ENCODE results near the gene RPS6KA3.
"Not testable (repeated sequence)": the region's sequence is repeated elsewhere in the genome, so short reads cannot be mapped to it uniquely, and the experiment has no call there.

The RPS6KA3 gene

GRCh38 chrX:20217906-20218305 is 48.8 kb downstream of the RPS6KA3 start:
- DNase-seq = no peak

GRCh38 chrX:20217271-20217670 is 49.4 kb downstream of the RPS6KA3 start:
- no peak for DNase-seq

GRCh38 chrX:20215565-20215964 is 51.1 kb downstream of the RPS6KA3 start:
- DNase-seq = no peak

GRCh38 chrX:20212486-20213089 is 54.1 kb downstream of the RPS6KA3 start:
- DNase-seq = no peak

- DNase-seq = no peak
These were observed 55.4 kb downstream of the RPS6KA3 start for GRCh38 chrX:20211261-20211786.

GRCh38 chrX:20205927-20206708 is 60.6 kb downstream of the RPS6KA3 start:
- no peak for DNase-seq

- DNase-seq = no peak
These were observed 62.4 kb downstream of the RPS6KA3 start for GRCh38 chrX:20204351-20204750.

GRCh38 chrX:20197641-20198210 is 69.0 kb downstream of the RPS6KA3 start:
- DNase-seq = no peak

GRCh38 chrX:20189171-20189570 is 77.5 kb downstream of the RPS6KA3 start:
- DNase-seq = no peak

GRCh38 chrX:20181598-20182329 is 84.9 kb downstream of the RPS6KA3 start:
- DNase-seq = no peak

GRCh38 chrX:20177093-20177492 is 89.6 kb downstream of the RPS6KA3 start:
- DNase-seq = no peak

- no peak for DNase-seq
These were observed 92.9 kb downstream of the RPS6KA3 start for GRCh38 chrX:20173856-20174255.

GRCh38 chrX:20173313-20173712 is 93.4 kb downstream of the RPS6KA3 start:
- DNase-seq = no peak

GRCh38 chrX:20171887-20172286 is 94.8 kb downstream of the RPS6KA3 start:
- DNase-seq = no peak

- not testable (repeated sequence) for DNase-seq
These were observed 104.2 kb downstream of the RPS6KA3 start for GRCh38 chrX:20162516-20162915.

- DNase-seq = no peak
These were observed 106.8 kb downstream of the RPS6KA3 start for GRCh38 chrX:20159797-20160385.

GRCh38 chrX:20151689-20152088 is 115.0 kb downstream of the RPS6KA3 start:
- DNase-seq = no peak

- DNase-seq = no peak
These were observed 117.4 kb downstream of the RPS6KA3 start for GRCh38 chrX:20149326-20149725.

GRCh38 chrX:20147561-20147960 is 119.1 kb downstream of the RPS6KA3 start:
- DNase-seq = no peak

- no peak for DNase-seq
These were observed 122.2 kb downstream of the RPS6KA3 start for GRCh38 chrX:20144491-20144890.

- DNase-seq = no peak
These were observed 123.1 kb downstream of the RPS6KA3 start for GRCh38 chrX:20143561-20143960.

GRCh38 chrX:20143111-20143510 is 123.6 kb downstream of the RPS6KA3 start:
- no peak for DNase-seq
